Suprapubic skin (tissue), 4 donors: ENCODE results near the gene NFE2L1. TPM values are rescaled to one million over a fixed set of nuclear protein-coding genes. Genes with fewer than 3 reads are reported as not detected.

Source experiments
- DNase-seq, 2 donors: peaks; one replicate each; pipeline ENCODE4 v3.0.0-alpha.2; 2019; ENCODE audit warnings: low spot score in 2 of 2
- H3K27ac ChIP-seq: fragments of 200-600 bp; sonication (generic); one replicate; pipeline ENCODE4 v1.5.1; 2019
- H3K27me3 ChIP-seq: fragments of 200-600 bp; sonication (generic); one replicate; pipeline ENCODE4 v1.5.1; 2019
- H3K36me3 ChIP-seq: fragments of 200-600 bp; sonication (generic); one replicate; pipeline ENCODE4 v1.5.1; 2019
- H3K4me1 ChIP-seq: fragments of 200-600 bp; sonication (generic); one replicate; pipeline ENCODE4 v1.5.1; 2019
- H3K4me3 ChIP-seq: fragments of 200-600 bp; sonication (generic); one replicate; pipeline ENCODE4 v1.5.1; 2019; ENCODE audit warnings: mild to moderate bottlenecking
- H3K9me3 ChIP-seq: fragments of 200-600 bp; sonication (generic); one replicate; pipeline ENCODE4 v1.5.1; 2019
- CTCF ChIP-seq, 2 donors: fragments of 200-600 bp in 1 of 2; fragments of 450-650 bp in 1 of 2; sonication (generic) in 1 of 2; IDR thresholded peaks; one replicate each; pipeline ENCODE4 v1.5.1; 2016 to 2019; ENCODE audit warnings: antibody characterized with exemption in 2 of 2, mild to moderate bottlenecking in 1 of 2, moderate library complexity in 1 of 2
- EP300 ChIP-seq: sonication (generic); formaldehyde crosslinking; IDR thresholded peaks from one replicate; pipeline ENCODE4 v1.6.1; 2017; ENCODE audit warnings: antibody characterized with exemption
- POLR2A ChIP-seq, 2 donors: fragments of 450-650 bp; IDR thresholded peaks; one replicate each; pipeline ENCODE4 v1.6.1; 2017; ENCODE audit warnings: antibody characterized with exemption in 2 of 2, mild to moderate bottlenecking in 2 of 2, moderate library complexity in 2 of 2
- POLR2AphosphoS5 ChIP-seq, 3 donors: sonication (generic); formaldehyde crosslinking; IDR thresholded peaks; one replicate each; pipeline ENCODE4 v1.6.1; 2017; ENCODE audit warnings: antibody characterized with exemption in 3 of 3
- WGBS: methylation state at CpG from one replicate; pipeline ENCODE4 v1.1.5; 2018; 5-methylcytosine and 5-hydroxymethylcytosine counted together
- total RNA-seq, 4 donors: library from RNA; depleted of rRNA; stranded (reverse); fragments of >200 nt; gene quantifications; one replicate each; pipeline ENCODE4 v1.1.0, GENCODE V29; 2016

The NFE2L1 gene
- total RNA-seq, 4 donors from 2014 or later, result 89.9 to 250 (median 138) TPM

GRCh38 chr17:48095611-48096010 is 47.5 kb downstream of the NFE2L1 start:
- DNase-seq, result no peak
- no peak overlapping the region for H3K4me3 ChIP-seq
- H3K4me1 ChIP-seq, result peaks cover 22% of the 10 kb centered on the region
- no peaks in the 10 kb centered on the region for H3K27me3 ChIP-seq
- no peak overlapping the region for H3K27ac ChIP-seq
- TF ChIP-seq CTCF (IDR thresholded peaks at IDR 0.05) (no peak), EP300 (no peak), POLR2A (IDR thresholded peaks at IDR 0.05) (no peak), POLR2AphosphoS5 (IDR thresholded peaks at IDR 0.05) (no peak)
- H3K9me3 ChIP-seq, result no peaks in the 10 kb centered on the region
- H3K36me3 ChIP-seq, result peaks cover 6% of the 10 kb centered on the region
- 50% methylated on average over 4 of the region's 4 CpGs for WGBS

GRCh38 chr17:48100160-48100559 is 52.0 kb downstream of the NFE2L1 start:
- no peaks in the 10 kb centered on the region for H3K9me3 ChIP-seq
- H3K27me3 ChIP-seq, result no peaks in the 10 kb centered on the region
- DNase-seq, result no peak
- no peaks in the 10 kb centered on the region for H3K36me3 ChIP-seq
- no peak for TF ChIP-seq POLR2AphosphoS5 (IDR thresholded peaks at IDR 0.05)
- no peak for TF ChIP-seq POLR2A (IDR thresholded peaks at IDR 0.05)
- TF ChIP-seq CTCF (IDR thresholded peaks at IDR 0.05), result no peak
- TF ChIP-seq EP300, result no peak
- peak overlapping the region; percentile 91 for H3K27ac ChIP-seq
- peaks cover 26% of the 10 kb centered on the region for H3K4me1 ChIP-seq
- peak overlapping the region; percentile 96 for H3K4me3 ChIP-seq
- 27% methylated on average over 10 of the region's 10 CpGs for WGBS

GRCh38 chr17:48100591-48101011 is 52.4 kb downstream of the NFE2L1 start:
- Histone ChIP-seq H3K4me3 (peak overlapping the region; percentile 96), H3K9me3 (no peaks in the 10 kb centered on the region), H3K36me3 (no peaks in the 10 kb centered on the region), H3K27ac (peak overlapping the region; percentile 91), H3K27me3 (no peaks in the 10 kb centered on the region), H3K4me1 (peaks cover 22% of the 10 kb centered on the region)
- TF ChIP-seq POLR2AphosphoS5 (IDR thresholded peaks at IDR 0.05), result no peak
- no peak for TF ChIP-seq POLR2A (IDR thresholded peaks at IDR 0.05)
- TF ChIP-seq CTCF (IDR thresholded peaks at IDR 0.05), result no peak
- TF ChIP-seq EP300, result no peak
- 0% methylated on average over 18 of the region's 23 CpGs for WGBS
- peak in 1 of 2 donors; percentile 81 for DNase-seq

GRCh38 chr17:48101012-48101720 is 53.0 kb downstream of the NFE2L1 start, which contains the start of gene CBX1:
Gene CBX1 (minus strand): TSS chr17:48101478. CDS start chr17:48077004, 24,474 bp downstream.
- H3K9me3 ChIP-seq, result no peaks in the 10 kb centered on the region
- H3K36me3 ChIP-seq, result no peaks in the 10 kb centered on the region
- no peaks in the 10 kb centered on the region for H3K27me3 ChIP-seq
- H3K4me1 ChIP-seq, result peaks cover 16% of the 10 kb centered on the region
- peak within 1 kb of the TSS; percentile 91 for H3K27ac ChIP-seq
- DNase-seq, result peak; percentile 94 to 96
- peak within 1 kb of the TSS; percentile 96 for H3K4me3 ChIP-seq
- 1% methylated on average over 33 of the region's 79 CpGs for WGBS
- TF ChIP-seq EP300 (no peak), POLR2AphosphoS5 (IDR thresholded peaks at IDR 0.05) (peak in 1 of 3 donors; percentile 33), CTCF (IDR thresholded peaks at IDR 0.05) (no peak)

GRCh38 chr17:48102043-48102750 is 54.0 kb downstream of the NFE2L1 start:
- Histone ChIP-seq H3K4me3 (peak overlapping the region; percentile 96), H3K27ac (no peak overlapping the region), H3K4me1 (peaks cover 18% of the 10 kb centered on the region), H3K27me3 (no peaks in the 10 kb centered on the region), H3K36me3 (no peaks in the 10 kb centered on the region), H3K9me3 (no peaks in the 10 kb centered on the region)
- TF ChIP-seq CTCF (IDR thresholded peaks at IDR 0.05) (no peak), EP300 (no peak), POLR2AphosphoS5 (IDR thresholded peaks at IDR 0.05) (no peak), POLR2A (IDR thresholded peaks at IDR 0.05) (no peak)
- 81% methylated on average over 19 of the region's 19 CpGs for WGBS
- DNase-seq, result no peak
